Naive B cell (primary cell): Measurements from ENCODE around the gene BPIFB3. TPM values are rescaled to one million over a fixed set of nuclear protein-coding genes. Genes with fewer than 3 reads are reported as not detected.
"Not testable (repeated sequence)": the region's sequence is repeated elsewhere in the genome, so short reads cannot be mapped to it uniquely, and the experiment has no call there.

Source experiments
- ATAC-seq, 2 donors: fragments of 150-1000 bp; cut with Tn5 transposase; 2 replicates each; pipeline ENCODE4 v1.10.0; 2021; ENCODE audit warnings: low read depth in 2 of 2, mild to moderate bottlenecking in 2 of 2, moderate library complexity in 2 of 2
- DNase-seq: peaks from one replicate; pipeline ENCODE4 v3.0.0; 2022
- H3K27ac Mint-ChIP-seq, 6 donors: one replicate each; pipeline ENCODE4 v1.8.0; 2020 to 2022; ENCODE audit warnings: mild to moderate bottlenecking in 6 of 6, mixed read lengths in 6 of 6, moderate library complexity in 5 of 6, inconsistent platforms in 2 of 6
- H3K27me3 Mint-ChIP-seq, 3 donors: one replicate each; pipeline ENCODE4 v1.8.0; 2021 to 2022; ENCODE audit warnings: mixed read lengths in 3 of 3, mild to moderate bottlenecking in 1 of 3
- H3K36me3 Mint-ChIP-seq, 2 donors: one replicate each; pipeline ENCODE4 v1.8.0; 2020 to 2022; ENCODE audit warnings: mixed read lengths in 2 of 2, inconsistent platforms in 1 of 2, mild to moderate bottlenecking in 1 of 2
- H3K4me1 Mint-ChIP-seq, 3 donors: one replicate each; pipeline ENCODE4 v1.8.0; 2020 to 2022; ENCODE audit warnings: mixed read lengths in 3 of 3, inconsistent platforms in 1 of 3, mild to moderate bottlenecking in 1 of 3, moderate library complexity in 1 of 3
- H3K4me3 Mint-ChIP-seq, 8 donors: one replicate each; pipeline ENCODE4 v1.8.0; 2020 to 2022; ENCODE audit warnings: mild to moderate bottlenecking in 8 of 8, mixed read lengths in 8 of 8, moderate library complexity in 8 of 8, inconsistent platforms in 2 of 8
- H3K9me3 Mint-ChIP-seq, 7 donors: one replicate each; pipeline ENCODE4 v1.8.0; 2020 to 2022; ENCODE audit warnings: mixed read lengths in 7 of 7, mild to moderate bottlenecking in 5 of 7, inconsistent platforms in 2 of 7, moderate library complexity in 1 of 7
- polyA plus RNA-seq, 6 donors: library from polyadenylated mRNA; unstranded; fragments of 300-500 nt; fragmentation: Illumina TruSeq; gene quantifications; one replicate each; pipeline ENCODE4 v1.2.3, GENCODE V29; 2021; ENCODE audit warnings: low read depth in 6 of 6

BPIFB3 gene
- polyA plus RNA-seq, 6 donors from 2014 or later = not detected

GRCh38 chr20:33099843-33100538 is 46.3 kb downstream of the BPIFB3 start:
- H3K27ac Mint-ChIP-seq = no peak overlapping the region
- H3K4me1 Mint-ChIP-seq = no peaks in the 10 kb centered on the region
- ATAC-seq (no peak), DNase-seq (no peak)
- H3K9me3 Mint-ChIP-seq = peaks cover 0 to 2% (median 0%) of the 10 kb centered on the region in 7 donors
- peaks cover 3 to 29% (median 16%) of the 10 kb centered on the region in 3 donors for H3K27me3 Mint-ChIP-seq
- no peak overlapping the region for H3K4me3 Mint-ChIP-seq
- H3K36me3 Mint-ChIP-seq = peaks cover 0 to 7% of the 10 kb centered on the region in 2 donors

GRCh38 chr20:33103556-33103955 is 49.9 kb downstream of the BPIFB3 start:
- H3K4me1 Mint-ChIP-seq = no peaks in the 10 kb centered on the region
- H3K36me3 Mint-ChIP-seq = peaks cover 0 to 7% of the 10 kb centered on the region in 2 donors
- no peak overlapping the region for H3K4me3 Mint-ChIP-seq
- H3K9me3 Mint-ChIP-seq = peaks cover 0 to 2% (median 0%) of the 10 kb centered on the region in 7 donors
- H3K27ac Mint-ChIP-seq = no peak overlapping the region
- ATAC-seq = no peak
- DNase-seq = no peak
- peaks cover 7 to 28% (median 15%) of the 10 kb centered on the region in 3 donors for H3K27me3 Mint-ChIP-seq

DNA sequence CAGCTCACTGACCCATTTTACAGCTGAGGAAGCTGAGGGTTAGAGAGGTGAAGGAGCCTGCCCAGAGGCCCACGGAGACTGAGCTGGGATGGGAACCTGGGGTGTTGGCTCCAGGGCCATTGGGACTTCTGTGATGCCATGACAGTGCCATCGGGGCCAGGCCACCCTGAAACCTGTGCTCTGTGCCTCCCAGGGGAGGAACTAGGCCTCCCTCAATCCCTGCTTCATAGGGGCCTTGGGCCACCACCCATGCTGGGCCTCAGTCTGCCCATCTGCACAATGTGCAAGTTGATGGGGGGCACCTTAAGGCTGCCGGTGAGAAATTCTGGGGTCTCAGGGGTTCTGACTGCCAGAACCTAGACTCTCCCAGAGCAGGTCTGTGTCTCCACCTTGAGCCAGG is 50.6 kb downstream of the BPIFB3 start:
- Mint-ChIP-seq H3K27me3 (peaks cover 7 to 20% (median 10%) of the 10 kb centered on the region in 3 donors), H3K36me3 (no peaks in the 10 kb centered on the region), H3K4me3 (no peak overlapping the region), H3K4me1 (no peaks in the 10 kb centered on the region), H3K9me3 (peaks cover 0 to 1% (median 0%) of the 10 kb centered on the region in 7 donors), H3K27ac (no peak overlapping the region)
- ATAC-seq (no peak), DNase-seq (no peak)

DNA sequence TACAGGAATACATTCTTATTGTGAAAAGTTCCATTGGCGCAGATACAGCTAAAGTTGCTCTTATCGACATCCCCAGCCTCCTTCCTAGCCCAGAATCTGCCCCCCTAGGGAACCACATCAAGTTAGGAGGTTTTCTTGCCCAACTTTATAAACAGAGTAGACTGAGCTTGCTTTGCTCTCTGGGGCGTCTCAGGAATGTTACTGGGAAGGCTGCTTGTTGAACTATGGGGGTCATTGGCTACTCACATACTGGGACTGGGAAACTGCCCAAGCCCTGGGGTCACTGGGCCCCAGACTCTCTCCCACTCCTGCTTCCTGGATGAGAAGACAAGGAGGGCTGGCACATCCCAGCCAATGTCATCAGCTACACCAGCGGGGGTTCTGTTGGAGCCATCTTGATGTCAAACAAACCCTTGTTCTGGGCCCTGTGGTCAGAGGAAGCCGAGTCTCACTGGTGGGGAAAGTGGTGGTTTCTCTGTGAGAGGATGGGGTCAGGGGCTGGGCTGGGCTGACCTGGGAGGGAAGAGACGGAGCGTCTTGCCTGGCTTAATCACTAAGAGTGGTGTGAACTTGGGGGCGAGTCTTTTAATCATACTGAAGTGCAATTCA is 51.7 kb downstream of the BPIFB3 start:
- peaks cover 0 to 1% (median 0%) of the 10 kb centered on the region in 7 donors for H3K9me3 Mint-ChIP-seq
- DNase-seq (no peak), ATAC-seq (no peak)
- no peaks in the 10 kb centered on the region for H3K4me1 Mint-ChIP-seq
- H3K4me3 Mint-ChIP-seq = no peak overlapping the region
- H3K27me3 Mint-ChIP-seq = peaks cover 3 to 9% (median 6%) of the 10 kb centered on the region in 3 donors
- H3K36me3 Mint-ChIP-seq = no peaks in the 10 kb centered on the region
- no peak overlapping the region for H3K27ac Mint-ChIP-seq

GRCh38 chr20:33106058-33106620 is 52.4 kb downstream of the BPIFB3 start:
- H3K36me3 Mint-ChIP-seq, H3K4me1 Mint-ChIP-seq, H3K4me3 Mint-ChIP-seq, DNase-seq, H3K9me3 Mint-ChIP-seq, H3K27me3 Mint-ChIP-seq, ATAC-seq: not testable (repeated sequence)
- peak overlapping the region in 2 of 6 donors; percentile 43 to 52 for H3K27ac Mint-ChIP-seq

- no peaks in the 10 kb centered on the region for H3K4me1 Mint-ChIP-seq
- H3K9me3 Mint-ChIP-seq = no peaks in the 10 kb centered on the region
- H3K27ac Mint-ChIP-seq = no peak overlapping the region
- peaks cover 0 to 7% (median 7%) of the 10 kb centered on the region in 3 donors for H3K27me3 Mint-ChIP-seq
- DNase-seq = no peak
- no peak for ATAC-seq
- H3K36me3 Mint-ChIP-seq = no peaks in the 10 kb centered on the region
- H3K4me3 Mint-ChIP-seq = no peak overlapping the region
These were observed 55.0 kb downstream of the BPIFB3 start for GRCh38 chr20:33108661-33109060.

- H3K9me3 Mint-ChIP-seq = peaks cover 0 to 4% (median 0%) of the 10 kb centered on the region in 7 donors
- DNase-seq = no peak
- H3K27ac Mint-ChIP-seq = peak overlapping the region in 1 of 6 donors; percentile 65
- ATAC-seq = no peak
- no peaks in the 10 kb centered on the region for H3K4me1 Mint-ChIP-seq
- no peaks in the 10 kb centered on the region for H3K36me3 Mint-ChIP-seq
- H3K27me3 Mint-ChIP-seq = peaks cover 0 to 7% (median 7%) of the 10 kb centered on the region in 3 donors
- no peak overlapping the region for H3K4me3 Mint-ChIP-seq
These were observed 56.6 kb downstream of the BPIFB3 start for GRCh38 chr20:33110147-33110825.

DNA sequence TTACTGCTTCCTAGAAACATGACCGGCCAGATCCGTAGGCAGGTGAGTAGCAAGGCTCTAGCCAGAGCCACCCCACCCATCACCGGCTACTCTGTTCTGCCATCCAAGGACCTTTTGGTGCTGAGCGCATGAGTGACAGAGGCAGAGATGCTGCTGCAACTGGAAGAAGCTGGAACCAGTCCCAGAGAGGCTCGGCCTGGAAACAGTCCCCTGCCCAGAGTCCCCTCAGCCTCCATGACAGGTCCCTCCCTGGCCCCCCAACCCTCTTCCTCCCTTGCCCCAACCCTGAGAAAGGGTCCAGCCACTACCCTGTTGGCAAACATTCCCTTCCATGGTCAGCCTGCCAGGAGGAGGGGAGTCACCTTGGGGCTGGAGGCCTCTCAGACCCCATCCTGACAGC is 57.6 kb downstream of the BPIFB3 start:
- ATAC-seq (no peak), DNase-seq (no peak)
- Mint-ChIP-seq H3K27ac (no peak overlapping the region), H3K9me3 (peaks cover 0 to 4% (median 2%) of the 10 kb centered on the region in 7 donors), H3K4me1 (no peaks in the 10 kb centered on the region), H3K36me3 (no peaks in the 10 kb centered on the region), H3K4me3 (no peak overlapping the region), H3K27me3 (peaks cover 0 to 7% (median 3%) of the 10 kb centered on the region in 3 donors)

DNA sequence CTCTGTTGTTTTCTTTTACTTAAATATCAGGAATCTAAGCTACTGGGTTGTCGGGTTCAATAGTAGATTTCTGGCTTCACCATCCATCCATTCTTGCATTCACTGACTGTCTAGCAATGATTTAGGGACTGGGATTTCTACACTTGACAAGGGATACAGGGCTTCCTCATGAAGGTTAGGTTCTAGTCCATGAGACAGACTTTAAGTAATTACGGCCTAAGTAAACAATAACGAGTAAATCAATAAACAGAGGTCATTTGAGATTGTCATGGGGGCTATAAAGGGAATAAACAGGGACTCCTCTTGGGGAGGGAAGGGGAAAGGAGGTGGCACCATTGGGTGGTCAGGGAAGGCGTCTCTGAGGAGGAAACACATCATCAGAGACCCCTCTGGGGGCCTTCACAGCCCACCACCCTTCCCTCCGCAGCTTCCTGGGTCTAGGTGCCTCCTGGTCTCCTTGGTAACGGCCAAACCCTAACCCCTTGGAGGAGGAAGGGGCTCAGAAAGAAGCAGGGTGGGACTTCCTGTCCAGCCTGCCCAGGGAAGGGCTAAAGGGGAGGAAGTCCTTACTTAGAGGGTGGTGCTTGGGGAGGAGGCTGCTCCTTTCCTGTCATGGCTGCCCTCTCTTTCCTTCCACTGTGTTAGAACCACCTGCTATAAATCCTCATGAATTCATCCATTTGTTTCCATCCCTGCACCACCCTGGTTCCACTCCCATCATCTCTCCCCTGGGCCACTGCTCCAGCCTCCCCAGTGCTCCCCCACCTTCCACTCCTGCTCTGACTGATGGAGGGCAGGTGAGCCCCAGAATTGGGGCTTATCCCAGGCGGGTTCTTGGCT is 59.1 kb downstream of the BPIFB3 start:
- ATAC-seq (no peak), DNase-seq (no peak)
- no peak overlapping the region for H3K4me3 Mint-ChIP-seq
- H3K4me1 Mint-ChIP-seq = no peaks in the 10 kb centered on the region
- peak overlapping the region in 1 of 6 donors; percentile 83 for H3K27ac Mint-ChIP-seq
- H3K9me3 Mint-ChIP-seq = peaks cover 0 to 4% (median 4%) of the 10 kb centered on the region in 7 donors
- H3K36me3 Mint-ChIP-seq = no peaks in the 10 kb centered on the region
- peaks cover 0 to 3% (median 0%) of the 10 kb centered on the region in 3 donors for H3K27me3 Mint-ChIP-seq

DNA sequence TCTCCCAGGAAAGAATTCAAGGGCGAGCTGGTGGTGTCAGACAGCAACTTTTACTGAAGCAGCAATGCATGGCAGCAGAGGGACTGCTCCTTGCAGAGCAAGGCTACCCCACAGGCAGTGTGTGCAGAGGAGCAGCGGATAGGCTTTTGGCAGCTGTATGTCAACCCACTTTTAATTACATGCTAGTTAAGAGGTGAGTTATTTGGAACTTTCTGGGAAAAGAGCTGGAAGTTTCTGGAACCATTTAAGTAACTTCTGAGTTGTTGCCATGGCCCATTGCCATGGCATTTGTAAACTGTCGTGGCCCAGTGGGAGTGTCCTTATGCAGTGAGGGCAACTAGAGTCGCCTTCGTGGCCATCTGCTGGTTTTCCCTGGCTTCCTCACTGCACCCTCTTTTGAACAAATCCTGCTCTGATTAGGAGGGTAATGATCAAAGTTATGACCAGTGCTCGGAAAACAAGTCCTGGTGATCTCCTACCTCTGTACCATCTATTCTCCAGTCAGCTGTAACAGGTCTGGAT is 59.7 kb downstream of the BPIFB3 start:
- DNase-seq (no peak), ATAC-seq (no peak)
- no peak overlapping the region for H3K4me3 Mint-ChIP-seq
- peaks cover 0 to 4% (median 4%) of the 10 kb centered on the region in 7 donors for H3K9me3 Mint-ChIP-seq
- H3K36me3 Mint-ChIP-seq = no peaks in the 10 kb centered on the region
- H3K27ac Mint-ChIP-seq = no peak overlapping the region
- H3K27me3 Mint-ChIP-seq = peaks cover 0 to 3% (median 0%) of the 10 kb centered on the region in 3 donors
- H3K4me1 Mint-ChIP-seq = no peaks in the 10 kb centered on the region

DNA sequence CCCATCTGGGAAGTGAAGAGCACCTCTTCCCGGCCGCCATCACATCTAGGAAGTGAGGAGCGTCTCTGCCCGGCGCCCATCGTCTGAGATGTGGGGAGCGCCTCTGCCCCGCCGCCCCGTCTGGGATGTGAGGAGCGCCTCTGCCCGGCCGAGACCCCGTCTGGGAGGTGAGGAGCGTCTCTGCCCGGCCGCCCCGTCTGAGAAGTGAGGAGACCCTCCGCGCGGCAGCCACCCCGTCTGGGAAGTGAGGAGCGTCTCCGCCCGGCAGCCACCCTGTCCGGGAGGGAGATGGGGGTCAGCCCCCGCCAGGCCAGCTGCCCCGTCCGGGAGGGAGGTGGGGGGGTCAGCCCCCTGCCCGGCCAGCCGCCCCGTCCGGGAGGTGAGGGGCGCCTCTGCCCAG is 61.8 kb downstream of the BPIFB3 start:
- H3K9me3 Mint-ChIP-seq, H3K27me3 Mint-ChIP-seq, H3K36me3 Mint-ChIP-seq, H3K27ac Mint-ChIP-seq, H3K4me1 Mint-ChIP-seq, ATAC-seq, H3K4me3 Mint-ChIP-seq, DNase-seq: not testable (repeated sequence)

DNA sequence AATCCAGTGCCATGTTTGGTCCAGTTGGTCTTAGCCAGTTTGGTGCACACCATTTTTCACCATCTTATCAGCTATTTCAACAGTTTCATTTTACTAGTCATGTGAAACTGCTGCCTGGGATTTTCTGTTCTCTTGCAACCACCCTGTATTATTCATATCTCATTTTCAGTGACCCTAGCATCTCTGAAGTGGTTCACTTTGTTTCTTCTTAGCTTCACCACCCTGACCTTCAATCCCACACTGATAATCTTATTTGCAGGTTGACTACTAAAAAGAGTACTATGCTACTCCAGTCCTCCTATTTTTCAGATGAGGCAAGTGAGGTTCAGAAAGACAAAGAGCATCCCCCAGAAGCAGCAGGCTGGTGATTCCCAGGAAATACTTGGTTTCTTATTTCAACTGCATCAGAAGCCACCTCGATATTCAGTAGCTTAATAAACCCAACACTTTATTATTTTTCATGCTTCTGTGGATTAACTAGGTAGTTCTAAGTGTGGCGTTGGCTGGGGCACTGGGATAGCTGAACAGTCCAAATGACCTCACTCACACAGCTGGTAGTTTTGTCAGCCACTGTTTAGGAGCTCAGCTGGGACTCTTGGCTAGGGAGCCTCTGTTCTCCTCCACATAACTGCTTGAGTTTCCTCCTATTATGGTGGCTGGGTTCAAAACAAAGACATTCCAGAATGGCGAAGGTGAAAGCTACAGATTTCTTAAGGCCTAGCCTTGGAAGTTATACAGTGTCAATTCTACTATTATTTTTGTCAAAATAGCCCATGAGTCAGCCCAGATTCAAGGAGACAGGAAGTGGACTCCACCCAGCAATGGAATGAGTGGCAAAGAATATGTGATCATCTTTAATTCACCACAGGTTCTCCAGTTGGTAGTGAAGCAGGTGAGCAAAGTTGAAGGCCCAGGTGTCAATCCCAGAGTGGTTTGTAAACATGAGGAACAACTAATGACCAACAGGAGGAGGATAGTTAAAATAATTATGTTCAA is 66.3 kb downstream of the BPIFB3 start:
- Mint-ChIP-seq H3K4me1 (no peaks in the 10 kb centered on the region), H3K27ac (no peak overlapping the region), H3K9me3 (peaks cover 2 to 15% (median 4%) of the 10 kb centered on the region in 7 donors), H3K27me3 (peaks cover 19 to 34% (median 31%) of the 10 kb centered on the region in 3 donors), H3K4me3 (no peak overlapping the region), H3K36me3 (peaks cover 0 to 6% of the 10 kb centered on the region in 2 donors)
- ATAC-seq = no peak
- no peak for DNase-seq
